OCI-LY7 (cell line): ENCODE measurements around the gene ABCC1. TPM values are rescaled to one million over a fixed set of nuclear protein-coding genes. Genes with fewer than 3 reads are reported as not detected.

Source experiments
- Bru-seq: library from RNA; stranded (reverse); fragments of 400-500 nt; gene quantifications from one replicate; lab custom pipeline; 2021; lab: Mats Ljungman, UMichigan
- BruChase-seq, 2 experiments: library from RNA; stranded (reverse); fragments of 400-500 nt; gene quantifications; one replicate each; lab custom pipeline; 2021; lab: Mats Ljungman, UMichigan
- BruUV-seq: library from RNA; stranded (reverse); fragments of 400-500 nt; replicated peaks from 2 replicates; lab custom pipeline; 2021; lab: Mats Ljungman, UMichigan
- CTCF ChIA-PET: fragments of 300-600 bp; sonication (Branson Sonifier 250); formaldehyde crosslinking; loops from one replicate; lab custom pipeline; 2022; ENCODE audit warnings: antibody characterized with exemption; ENCODE audit not compliant: unreplicated experiment; lab: Charles Lee
- POLR2A ChIA-PET: fragments of 300-600 bp; sonication (Branson Sonifier 250); formaldehyde crosslinking; loops from one replicate; lab custom pipeline; 2022; ENCODE audit warnings: antibody characterized with exemption; lab: Charles Lee
- DNase-seq: peaks from one replicate; pipeline ENCODE4 v3.0.0-alpha.2; 2015; ENCODE audit warnings: low spot score
- H2AFZ ChIP-seq: fragments of 200-600 bp; sonication (generic), shearing (Covaris generic); 2 replicates; pipeline ENCODE4 v1.6.1; 2014; ENCODE audit warnings: mild to moderate bottlenecking, antibody characterized with exemption, low read length, moderate library complexity
- H3K27ac ChIP-seq: fragments of 200-600 bp; sonication (generic); 2 replicates; pipeline ENCODE4 v1.5.1; 2014; ENCODE audit warnings: mixed run types, low read depth, mild to moderate bottlenecking, moderate library complexity, low read length, inconsistent platforms; ENCODE audit not compliant: poor library complexity, severe bottlenecking
- H3K36me3 ChIP-seq: fragments of 200-600 bp; sonication (generic); 2 replicates; pipeline ENCODE4 v1.6.1; 2014; ENCODE audit warnings: mild to moderate bottlenecking, antibody characterized with exemption, low read length, moderate library complexity, mixed read lengths; ENCODE audit not compliant: insufficient read depth
- H3K4me1 ChIP-seq: fragments of 200-600 bp; sonication (generic); 2 replicates; pipeline ENCODE4 v1.5.1; 2014; ENCODE audit warnings: mild to moderate bottlenecking, low read length; ENCODE audit not compliant: insufficient read depth, poor library complexity, severe bottlenecking
- H3K4me2 ChIP-seq: fragments of 200-600 bp; sonication (generic); 2 replicates; pipeline ENCODE4 v1.6.1; 2014; ENCODE audit warnings: mild to moderate bottlenecking, low read length
- H3K4me3 ChIP-seq: fragments of 200-600 bp; sonication (generic); 2 replicates; pipeline ENCODE4 v1.5.1; 2014; ENCODE audit warnings: mild to moderate bottlenecking, low read depth, low read length; ENCODE audit not compliant: poor library complexity, severe bottlenecking
- H3K79me2 ChIP-seq: fragments of 200-600 bp; sonication (generic); 2 replicates; pipeline ENCODE4 v1.6.1; 2016; ENCODE audit warnings: low read depth, mild to moderate bottlenecking, low read length, moderate library complexity, mixed read lengths; ENCODE audit not compliant: insufficient read depth
- H3K9me2 ChIP-seq: fragments of 200-600 bp; sonication (generic); 2 replicates; pipeline ENCODE4 v1.6.1; 2016; ENCODE audit warnings: mild to moderate bottlenecking, low read length, mixed read lengths; ENCODE audit not compliant: insufficient read depth
- H3K9me3 ChIP-seq: fragments of 200-600 bp; sonication (generic); 2 replicates; pipeline ENCODE4 v1.6.1; 2014; ENCODE audit warnings: mild to moderate bottlenecking, mixed run types, low read length, mixed read lengths
- H4K20me1 ChIP-seq: fragments of 200-600 bp; sonication (generic); 2 replicates; pipeline ENCODE4 v1.6.1; 2014; ENCODE audit warnings: mild to moderate bottlenecking, antibody characterized with exemption, low read length, moderate library complexity, mixed read lengths; ENCODE audit not compliant: insufficient read depth
- CTCF ChIP-seq: fragments of 200-600 bp; sonication (generic); conservative IDR thresholded peaks from 2 replicates; pipeline ENCODE4 v1.5.1; 2014; ENCODE audit warnings: mild to moderate bottlenecking, antibody characterized with exemption, low read length, moderate library complexity, mixed read lengths
- EZH2phosphoT487 ChIP-seq: fragments of 200-600 bp; sonication (generic); IDR thresholded peaks from 2 replicates; pipeline ENCODE4 v1.6.1; 2018; ENCODE audit warnings: low read depth, borderline replicate concordance, mild to moderate bottlenecking, mixed run types, antibody characterized with exemption, low read length, moderate library complexity, mixed read lengths
- intact Hi-C: fragments of 100-400 bp; cut with micrococcal nuclease; formaldehyde crosslinking; loops from one replicate; pipeline ENCODE4 v1.10.0; 2022; ENCODE audit not compliant: unreplicated experiment
- long read RNA-seq: library from polyadenylated mRNA; stranded (forward); transcript quantifications from one replicate; pipeline ENCODE4 v2.0.0, GENCODE V29; 2022
- total RNA-seq, 2 experiments: library from RNA; depleted of rRNA in 1 of 2; stranded (reverse); fragments of >200 nt in 1 of 2; shearing (Covaris generic) in 1 of 2; gene quantifications; 2 replicates each; pipeline ENCODE4 v1.2.3, GENCODE V29; 2014 to 2022

ABCC1 gene
- 39.9 and 43.3 TPM in 2 replicates for total RNA-seq (2014; rRNA removed; shearing (Covaris generic))
- total RNA-seq (2022): 71.8 and 72.8 TPM in 2 replicates
- Bru-seq, nascent RNA: percentile 79 among the genes with signal in this experiment
- percentile 82 among the genes with signal in this experiment for BruChase-seq, experiment 1, labeled RNA remaining after a 6-hour chase
- BruChase-seq, experiment 2, labeled RNA remaining after a 2-hour chase: percentile 76 among the genes with signal in this experiment
- long read RNA-seq, full-length matches to known transcripts: 14 of 94 reads
- long read RNA-seq, partial matches to known transcripts: 39 of 94 reads
- long read RNA-seq, other reads (novel, unspliced or antisense): 41 of 94 reads

DNA sequence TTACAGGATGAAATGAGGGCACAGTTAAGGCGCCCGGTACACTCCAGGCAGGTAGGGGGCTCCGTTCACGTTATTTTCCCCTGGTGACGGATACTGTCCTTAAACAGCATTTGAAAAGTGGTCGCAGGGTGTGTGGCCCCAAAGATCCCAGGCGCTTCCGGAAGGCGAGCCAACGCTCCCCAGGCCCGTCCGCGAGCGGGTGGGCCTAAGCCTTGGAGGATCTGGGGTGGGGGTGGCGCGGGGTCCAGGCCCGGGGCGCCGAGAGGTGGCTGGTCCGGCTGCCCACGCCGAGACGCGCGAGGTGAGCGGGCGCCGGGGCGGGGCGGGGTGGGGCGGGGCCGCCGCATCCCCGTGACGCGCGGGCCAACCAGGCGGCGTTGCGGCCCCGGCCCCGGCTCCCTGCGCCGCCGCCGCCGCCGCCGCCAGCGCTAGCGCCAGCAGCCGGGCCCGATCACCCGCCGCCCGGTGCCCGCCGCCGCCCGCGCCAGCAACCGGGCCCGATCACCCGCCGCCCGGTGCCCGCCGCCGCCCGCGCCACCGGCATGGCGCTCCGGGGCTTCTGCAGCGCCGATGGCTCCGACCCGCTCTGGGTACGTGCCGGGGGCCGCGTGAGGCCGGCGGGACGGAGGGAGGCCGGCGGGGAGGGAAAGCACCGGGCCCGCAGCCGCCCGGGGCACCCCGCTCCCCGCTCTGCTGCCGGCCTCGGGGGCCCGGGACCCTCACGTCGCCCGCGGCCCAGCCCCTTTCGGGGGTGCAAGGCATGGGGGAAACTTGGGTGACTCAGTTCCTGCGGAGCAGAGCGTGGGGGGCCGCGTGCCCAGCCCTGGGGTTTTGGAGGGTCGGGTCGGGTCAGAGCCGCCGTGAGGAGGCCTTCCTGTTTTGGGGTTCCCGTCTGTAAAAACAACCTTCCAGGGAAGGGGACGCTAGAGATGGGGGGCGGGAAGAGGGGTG, at the start of gene ABCC1:
Gene ABCC1 (plus strand): TSS at position 407 of the 951 bp plus-strand sequence. CDS start 136 bp downstream, at position 543.
- TF ChIP-seq CTCF (peak; percentile 62), EZH2phosphoT487 (no peak)
- H3K27ac ChIP-seq: peak within 1 kb of the TSS; percentile 78
- BruUV-seq: no TSS peak
- ChIA-PET POLR2A (interaction anchor here (0.7 to 1.2 kb wide), 2 partner anchors 60 to 172 kb away, joined by 3 to 5 read pairs; no protein-coding TSS in a partner anchor), CTCF (no interaction called here)
- peak within 1 kb of the TSS; percentile 90 for H3K4me2 ChIP-seq
- peaks cover 53% of the 10 kb centered on the region for H3K79me2 ChIP-seq
- 0 out of 2 replicates have a peak, but pooled peaks cover 5% of the 10 kb centered on the region for H4K20me1 ChIP-seq
- no peaks in the 10 kb centered on the region for H3K9me2 ChIP-seq
- H3K4me1 ChIP-seq: peaks cover 40% of the 10 kb centered on the region
- DNase-seq: peak; percentile 74
- peak within 1 kb of the TSS; percentile 95 for H2AFZ ChIP-seq
- peaks cover 10% of the 10 kb centered on the region; the same call in 1 of the 2 replicates for H3K36me3 ChIP-seq
- peak within 1 kb of the TSS; percentile 81 for H3K4me3 ChIP-seq
- intact Hi-C loops: loop anchor here (1.0 to 10.0 kb wide), 4 partner anchors 43 to 175 kb away; partner anchors contain the start of gene CEP20
- H3K9me3 ChIP-seq: no peaks in the 10 kb centered on the region

- intact Hi-C loops: no loop called here
- no peaks in the 10 kb centered on the region for H3K36me3 ChIP-seq
- no peaks in the 10 kb centered on the region for H3K79me2 ChIP-seq
- H3K27ac ChIP-seq: no peak overlapping the region
- no peaks in the 10 kb centered on the region for H3K9me3 ChIP-seq
- ChIA-PET CTCF (no interaction called here), POLR2A (interaction anchor here (0.8 kb wide), 1 partner anchor 45 kb away, joined by 3 read pairs; no protein-coding TSS in a partner anchor)
- BruUV-seq: no TSS peak
- H3K4me2 ChIP-seq: no peak overlapping the region
- no peaks in the 10 kb centered on the region for H4K20me1 ChIP-seq
- peaks cover 23% of the 10 kb centered on the region for H3K4me1 ChIP-seq
- no peak overlapping the region for H2AFZ ChIP-seq
- no peak for DNase-seq
- TF ChIP-seq EZH2phosphoT487 (no peak), CTCF (no peak)
- no peaks in the 10 kb centered on the region for H3K9me2 ChIP-seq
- no peak overlapping the region for H3K4me3 ChIP-seq
These were observed 49.1 kb upstream of the ABCC1 start for GRCh38 chr16:15900357-15900756.
